ENCODE measurements around the gene PRKCQ.

The PRKCQ gene

DNA sequence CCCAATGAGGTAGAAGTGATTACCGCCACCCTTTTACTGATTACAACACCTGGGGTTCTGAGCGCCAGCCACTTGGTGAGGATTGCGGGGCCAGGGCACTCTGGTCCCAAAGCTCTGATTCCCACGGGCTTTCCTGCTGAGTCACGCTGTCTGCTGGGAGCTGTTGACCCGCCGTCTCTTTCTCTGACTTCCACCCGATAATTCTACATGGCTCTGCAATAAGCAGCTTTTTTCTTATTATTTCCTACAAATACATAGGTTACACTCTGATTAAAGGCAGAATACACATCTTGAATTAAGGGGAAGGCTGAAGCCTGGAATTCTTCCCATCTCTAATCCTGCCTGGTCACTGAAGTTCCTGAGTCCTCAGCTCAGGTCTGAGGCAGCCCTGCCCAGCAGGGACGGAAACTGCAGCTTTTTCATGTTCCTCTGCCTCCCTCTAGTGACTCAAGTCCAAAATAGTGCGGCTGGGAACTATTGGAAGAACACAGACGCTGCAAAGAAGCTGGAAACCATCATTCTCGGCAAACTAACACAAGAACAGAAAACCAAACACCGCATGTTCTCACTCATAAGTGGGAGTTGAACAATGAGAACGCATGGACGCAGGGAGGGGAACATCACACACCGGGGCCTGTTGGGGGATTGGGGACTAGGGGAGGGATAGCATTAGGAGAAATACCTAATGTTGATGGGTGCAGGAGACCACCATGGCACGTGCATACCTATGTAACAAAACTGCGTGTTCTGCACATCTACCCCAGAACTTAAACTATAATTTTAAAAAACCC lies 178.3 kb downstream of the PRKCQ start:
- no peak overlapping the region for H2AFZ ChIP-seq (ENCODE audit: low read length)
- H3K79me2 ChIP-seq (ENCODE audit: low read length) = no peaks in the 10 kb centered on the region
- peaks cover 9% of the 10 kb centered on the region for H3K27me3 ChIP-seq (replicated peaks; ENCODE audit: insufficient read depth, low read length)
- no peaks in the 10 kb centered on the region for H3K9me2 ChIP-seq (replicated peaks; ENCODE audit: insufficient read depth, low read length)
- TF ChIP-seq, protein P1, sequence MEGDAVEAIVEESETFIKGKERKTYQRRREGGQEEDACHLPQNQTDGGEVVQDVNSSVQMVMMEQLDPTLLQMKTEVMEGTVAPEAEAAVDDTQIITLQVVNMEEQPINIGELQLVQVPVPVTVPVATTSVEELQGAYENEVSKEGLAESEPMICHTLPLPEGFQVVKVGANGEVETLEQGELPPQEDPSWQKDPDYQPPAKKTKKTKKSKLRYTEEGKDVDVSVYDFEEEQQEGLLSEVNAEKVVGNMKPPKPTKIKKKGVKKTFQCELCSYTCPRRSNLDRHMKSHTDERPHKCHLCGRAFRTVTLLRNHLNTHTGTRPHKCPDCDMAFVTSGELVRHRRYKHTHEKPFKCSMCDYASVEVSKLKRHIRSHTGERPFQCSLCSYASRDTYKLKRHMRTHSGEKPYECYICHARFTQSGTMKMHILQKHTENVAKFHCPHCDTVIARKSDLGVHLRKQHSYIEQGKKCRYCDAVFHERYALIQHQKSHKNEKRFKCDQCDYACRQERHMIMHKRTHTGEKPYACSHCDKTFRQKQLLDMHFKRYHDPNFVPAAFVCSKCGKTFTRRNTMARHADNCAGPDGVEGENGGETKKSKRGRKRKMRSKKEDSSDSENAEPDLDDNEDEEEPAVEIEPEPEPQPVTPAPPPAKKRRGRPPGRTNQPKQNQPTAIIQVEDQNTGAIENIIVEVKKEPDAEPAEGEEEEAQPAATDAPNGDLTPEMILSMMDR (IDR thresholded peaks at IDR 0.05; ENCODE audit: low read length) = peak; percentile 74
- no peak for TF ChIP-seq EZH2 (optimal IDR thresholded peaks at IDR 0.05; ENCODE audit: low read depth, low read length)
- H3F3A ChIP-seq (ENCODE audit: insufficient read depth, low read length) = no peaks in the 10 kb centered on the region
- no peak overlapping the region for H3K27ac ChIP-seq (ENCODE audit: low read length)
- no peaks in the 10 kb centered on the region for H4K20me1 ChIP-seq (ENCODE audit: insufficient read depth, low read length)
- no peaks in the 10 kb centered on the region for H3K36me3 ChIP-seq (replicated peaks; ENCODE audit: insufficient read depth, low read length)
- H3K9me3 ChIP-seq (replicated peaks; ENCODE audit: insufficient read depth, low read length) = no peaks in the 10 kb centered on the region
- no peak overlapping the region for H3K4me2 ChIP-seq (ENCODE audit: low read depth, low read length)
- peak; percentile 82 for DNase-seq
- no peak overlapping the region for H3K9ac ChIP-seq (ENCODE audit: low read length)
- H3K4me1 ChIP-seq (ENCODE audit: low read length) = no peaks in the 10 kb centered on the region
- no peak overlapping the region for H3K4me3 ChIP-seq (ENCODE audit: low read length)

DNA sequence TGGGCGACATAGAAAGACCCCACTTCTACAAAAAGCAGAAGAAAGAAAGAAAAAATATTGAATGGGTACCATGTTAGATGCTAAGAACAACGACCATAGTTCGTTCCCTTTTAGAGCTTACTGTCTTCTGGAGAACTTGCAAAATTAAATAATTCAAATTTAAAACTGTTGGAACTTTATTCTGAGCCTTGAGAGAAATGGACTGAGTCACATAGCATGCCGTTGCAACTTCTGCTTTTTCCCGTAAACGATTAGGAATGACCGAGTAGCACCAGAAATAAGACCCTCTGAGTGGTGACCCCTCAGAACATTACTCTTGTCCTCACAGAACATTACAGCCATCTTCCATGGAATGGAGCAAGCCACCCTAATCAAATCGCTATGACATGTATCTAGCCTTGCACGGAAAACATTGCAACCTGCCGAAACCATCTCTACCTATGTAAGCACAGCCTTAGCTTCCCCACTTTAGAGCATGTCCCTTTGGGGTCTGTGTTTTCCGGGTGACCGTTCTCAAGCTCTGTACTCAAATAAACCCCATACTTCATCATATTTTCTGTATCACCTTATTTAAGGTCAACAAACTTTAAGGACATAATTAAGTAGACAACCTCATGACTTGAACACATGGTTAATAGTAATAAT lies 179.1 kb downstream of the PRKCQ start:
- DNase-seq = no peak
- no peaks in the 10 kb centered on the region for H3K36me3 ChIP-seq (replicated peaks; ENCODE audit: insufficient read depth, low read length)
- TF ChIP-seq, protein P1 (IDR thresholded peaks at IDR 0.05; ENCODE audit: low read length) = no peak
- no peak for TF ChIP-seq EZH2 (optimal IDR thresholded peaks at IDR 0.05; ENCODE audit: low read depth, low read length)
- no peak for TF ChIP-seq EZH2phosphoT487 (IDR thresholded peaks at IDR 0.05; ENCODE audit: low read length)
- H3K4me3 ChIP-seq (ENCODE audit: low read length) = no peak overlapping the region
- no peaks in the 10 kb centered on the region for H3K9me2 ChIP-seq (replicated peaks; ENCODE audit: insufficient read depth, low read length)
- peaks cover 9% of the 10 kb centered on the region for H3K27me3 ChIP-seq (replicated peaks; ENCODE audit: insufficient read depth, low read length)
- H3K79me2 ChIP-seq (ENCODE audit: low read length) = no peaks in the 10 kb centered on the region
- no peaks in the 10 kb centered on the region for H3K9me3 ChIP-seq (replicated peaks; ENCODE audit: insufficient read depth, low read length)
- H2AFZ ChIP-seq (ENCODE audit: low read length) = no peak overlapping the region
- no peaks in the 10 kb centered on the region for H3K4me1 ChIP-seq (ENCODE audit: low read length)
- no peak overlapping the region for H3K9ac ChIP-seq (ENCODE audit: low read length)
- no peak overlapping the region for H3K27ac ChIP-seq (ENCODE audit: low read length)
- no peaks in the 10 kb centered on the region for H3F3A ChIP-seq (ENCODE audit: insufficient read depth, low read length)
- no peak overlapping the region for H3K4me2 ChIP-seq (ENCODE audit: low read depth, low read length)
- no peaks in the 10 kb centered on the region for H4K20me1 ChIP-seq (ENCODE audit: insufficient read depth, low read length)

DNA sequence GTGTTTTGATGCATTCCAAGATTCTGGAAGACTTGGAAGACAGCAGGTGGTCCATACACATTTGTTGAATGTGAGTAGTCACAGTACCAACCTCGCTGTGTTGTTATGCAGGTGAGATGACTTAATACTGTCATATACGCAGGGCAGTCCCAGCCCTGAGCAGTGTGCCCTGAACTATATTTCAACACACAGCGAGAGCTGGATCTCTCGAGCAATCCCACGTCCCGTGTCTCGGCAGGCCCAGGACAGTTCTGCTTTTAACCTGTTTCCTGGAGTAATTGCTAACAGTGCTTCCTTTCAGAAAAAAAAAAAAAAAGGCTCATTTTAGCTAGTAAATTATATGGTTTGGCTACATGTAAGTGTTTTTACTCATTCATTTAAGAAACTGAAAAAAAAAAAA lies 179.7 kb downstream of the PRKCQ start:
- no peaks in the 10 kb centered on the region for H3K36me3 ChIP-seq (replicated peaks; ENCODE audit: insufficient read depth, low read length)
- no peak for DNase-seq
- H3F3A ChIP-seq (ENCODE audit: insufficient read depth, low read length) = no peaks in the 10 kb centered on the region
- no peak overlapping the region for H3K9ac ChIP-seq (ENCODE audit: low read length)
- H3K4me1 ChIP-seq (ENCODE audit: low read length) = no peaks in the 10 kb centered on the region
- no peak overlapping the region for H3K4me2 ChIP-seq (ENCODE audit: low read depth, low read length)
- no peak overlapping the region for H3K4me3 ChIP-seq (ENCODE audit: low read length)
- no peaks in the 10 kb centered on the region for H3K79me2 ChIP-seq (ENCODE audit: low read length)
- H2AFZ ChIP-seq (ENCODE audit: low read length) = no peak overlapping the region
- no peaks in the 10 kb centered on the region for H4K20me1 ChIP-seq (ENCODE audit: insufficient read depth, low read length)
- no peak overlapping the region for H3K27ac ChIP-seq (ENCODE audit: low read length)
- TF ChIP-seq, protein P1 (IDR thresholded peaks at IDR 0.05; ENCODE audit: low read length) = no peak
- no peak for TF ChIP-seq EZH2 (optimal IDR thresholded peaks at IDR 0.05; ENCODE audit: low read depth, low read length)
- no peak for TF ChIP-seq EZH2phosphoT487 (IDR thresholded peaks at IDR 0.05; ENCODE audit: low read length)
- H3K9me3 ChIP-seq (replicated peaks; ENCODE audit: insufficient read depth, low read length) = no peaks in the 10 kb centered on the region
- H3K9me2 ChIP-seq (replicated peaks; ENCODE audit: insufficient read depth, low read length) = no peaks in the 10 kb centered on the region
- peaks cover 9% of the 10 kb centered on the region for H3K27me3 ChIP-seq (replicated peaks; ENCODE audit: insufficient read depth, low read length)

Measured in MM.1S (cell line).